ENCODE measurements around the gene RERE. TPM values are rescaled to one million over a fixed set of nuclear protein-coding genes. Genes with fewer than 3 reads are reported as not detected.

RERE gene
- total RNA-seq, 6 experiments from 2014 or later = 36.5 to 41.6 (median 37.5) TPM

GRCh38 chr1:8397511-8397910 is 419.9 kb downstream of the RERE start:
- peak overlapping the region; percentile 97 for H3K27ac Mint-ChIP-seq
- no peaks in the 10 kb centered on the region for H3K9me3 Mint-ChIP-seq
- peaks cover 6% of the 10 kb centered on the region for H3K27me3 Mint-ChIP-seq (ENCODE audit: insufficient read depth)
- DNase-seq = no peak
- no peak for TF ChIP-seq CTCF (IDR thresholded peaks at IDR 0.05)
- H3K4me3 Mint-ChIP-seq = peak overlapping the region; percentile 85
- peaks cover 28% of the 10 kb centered on the region for H3K36me3 Mint-ChIP-seq (ENCODE audit: low read depth)
- H3K4me1 Mint-ChIP-seq (ENCODE audit: low read depth) = peaks cover 71% of the 10 kb centered on the region

DNA sequence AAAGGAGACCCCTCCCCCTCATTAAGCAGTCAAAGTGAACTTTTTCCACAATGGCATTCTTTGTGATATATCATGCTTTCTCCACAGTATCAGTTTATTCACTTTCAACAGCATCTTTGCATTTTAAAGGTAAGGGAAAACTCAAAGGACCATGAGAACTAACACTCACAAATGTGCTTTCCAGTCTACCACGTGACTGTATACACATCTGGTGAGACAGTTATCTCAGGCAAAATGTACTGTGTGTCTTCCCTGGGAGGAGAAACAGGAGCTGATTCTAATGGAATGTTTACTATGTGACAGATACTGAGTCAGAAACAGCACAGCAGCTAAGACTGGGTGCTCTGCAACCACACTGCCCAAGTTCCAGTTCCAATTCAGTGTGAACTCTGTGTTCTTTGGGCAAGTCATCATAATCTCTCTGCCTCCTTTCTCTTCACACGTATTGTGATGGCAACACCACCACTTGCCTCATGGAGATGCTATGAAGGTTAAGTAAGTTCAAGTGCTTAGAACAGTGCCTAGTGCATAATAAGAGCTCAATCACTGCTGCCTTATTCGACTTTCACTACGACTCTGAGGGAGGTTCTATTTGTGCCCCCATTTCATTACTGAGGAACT is 420.5 kb downstream of the RERE start:
- Mint-ChIP-seq H3K27me3 (ENCODE audit: insufficient read depth) (peaks cover 6% of the 10 kb centered on the region), H3K9me3 (no peaks in the 10 kb centered on the region), H3K4me1 (ENCODE audit: low read depth) (peaks cover 77% of the 10 kb centered on the region), H3K4me3 (peak overlapping the region; percentile 85), H3K27ac (peak overlapping the region; percentile 97), H3K36me3 (ENCODE audit: low read depth) (peaks cover 24% of the 10 kb centered on the region)
- peak; percentile 98 for DNase-seq
- TF ChIP-seq CTCF (IDR thresholded peaks at IDR 0.05) = no peak

- peak; percentile 61 for DNase-seq
- Mint-ChIP-seq H3K9me3 (no peaks in the 10 kb centered on the region), H3K4me3 (peak overlapping the region; percentile 85), H3K4me1 (ENCODE audit: low read depth) (peaks cover 80% of the 10 kb centered on the region), H3K27me3 (ENCODE audit: insufficient read depth) (peaks cover 6% of the 10 kb centered on the region), H3K27ac (peak overlapping the region; percentile 97), H3K36me3 (ENCODE audit: low read depth) (peaks cover 26% of the 10 kb centered on the region)
- no peak for TF ChIP-seq CTCF (IDR thresholded peaks at IDR 0.05)
Observed at GRCh38 chr1:8396083-8396785, 421.2 kb downstream of the RERE start.

DNA sequence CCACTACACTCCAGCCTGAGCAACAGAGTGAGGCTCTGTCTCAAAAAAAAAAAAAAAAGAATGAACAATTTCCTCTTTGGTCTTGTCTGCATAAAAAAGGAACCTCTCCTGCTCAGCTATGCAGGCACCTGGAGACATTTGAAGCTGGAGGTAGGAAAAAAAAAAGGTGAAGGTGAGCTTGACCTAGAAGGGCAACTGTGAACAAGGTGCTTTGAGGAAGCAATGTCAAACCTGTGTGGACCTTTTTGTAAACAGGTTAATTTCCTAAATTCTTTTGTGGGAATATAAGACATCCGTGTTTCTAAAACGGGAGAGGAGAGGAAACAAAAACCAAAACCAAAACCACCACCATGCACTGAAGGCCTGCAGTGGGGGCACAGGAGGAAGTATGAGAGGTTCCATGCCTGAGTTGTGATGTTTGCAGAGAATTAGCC is 422.0 kb downstream of the RERE start:
- Mint-ChIP-seq H3K4me1 (ENCODE audit: low read depth) (peaks cover 87% of the 10 kb centered on the region), H3K27me3 (ENCODE audit: insufficient read depth) (peaks cover 8% of the 10 kb centered on the region), H3K27ac (peak overlapping the region; percentile 97)

More for the DNA sequence above, 422.0 kb downstream of the RERE start:
- TF ChIP-seq CTCF (IDR thresholded peaks at IDR 0.05) = no peak
- Mint-ChIP-seq H3K4me3 (peak overlapping the region; percentile 85), H3K9me3 (no peaks in the 10 kb centered on the region), H3K36me3 (ENCODE audit: low read depth) (peaks cover 33% of the 10 kb centered on the region)
- no peak for DNase-seq

All from HFFc6 (cell line).